SW 1271 (cell line): ENCODE measurements around the gene FDCSP.
"Not testable (repeated sequence)": the region's sequence is repeated elsewhere in the genome, so short reads cannot be mapped to it uniquely, and the experiment has no call there.

Experiments
- DNase-seq, 2 experiments: peaks; one replicate each; lab custom pipeline; 2025; lab: John Stamatoyannopoulos, UW

The FDCSP gene

GRCh38 chr4:70225824-70226223, at the start of gene FDCSP:
TSS of gene FDCSP (plus strand) at chr4:70226124. CDS start at chr4:70231195, 5,071 bp downstream.
- DNase-seq: no peak

- DNase-seq: no peak
Observed at GRCh38 chr4:70177090-70177489, 48.8 kb upstream of the FDCSP start.

- no peak for DNase-seq
Observed at GRCh38 chr4:70178075-70178660, 47.8 kb upstream of the FDCSP start.

GRCh38 chr4:70179811-70180210, 46.1 kb upstream of the FDCSP start:
- no peak for DNase-seq

- no peak for DNase-seq
Observed at GRCh38 chr4:70181864-70182263, 44.1 kb upstream of the FDCSP start.

GRCh38 chr4:70182517-70183167, 43.3 kb upstream of the FDCSP start:
- DNase-seq: no peak

- DNase-seq: peak in 1 of 2 experiments; percentile 44
Observed at GRCh38 chr4:70183168-70183939, 42.6 kb upstream of the FDCSP start.

- DNase-seq: no peak
Observed at GRCh38 chr4:70183940-70184246, 42.0 kb upstream of the FDCSP start.

- no peak for DNase-seq
Observed at GRCh38 chr4:70187216-70187615, 38.7 kb upstream of the FDCSP start.

GRCh38 chr4:70190579-70190978, 35.3 kb upstream of the FDCSP start:
- DNase-seq: no peak

- no peak for DNase-seq
Observed at GRCh38 chr4:70191647-70192046, 34.3 kb upstream of the FDCSP start.

- DNase-seq: no peak
Observed at GRCh38 chr4:70192895-70193294, 33.0 kb upstream of the FDCSP start.

- no peak for DNase-seq
Observed at GRCh38 chr4:70195425-70195824, 30.5 kb upstream of the FDCSP start, which contains the start of gene ODAM. TSS of gene ODAM (plus strand) at chr4:70195725. CDS start at chr4:70196544, 819 bp downstream.

- DNase-seq: no peak
Observed at GRCh38 chr4:70196857-70197256, 29.1 kb upstream of the FDCSP start.

- no peak for DNase-seq
Observed at GRCh38 chr4:70197842-70198241, 28.1 kb upstream of the FDCSP start.

- DNase-seq: no peak
Observed at GRCh38 chr4:70203601-70204000, 22.3 kb upstream of the FDCSP start.

GRCh38 chr4:70212752-70213151, 13.2 kb upstream of the FDCSP start:
- DNase-seq: not testable (repeated sequence)

GRCh38 chr4:70216109-70216508, 9.8 kb upstream of the FDCSP start:
- not testable (repeated sequence) for DNase-seq

- DNase-seq: not testable (repeated sequence)
Observed at GRCh38 chr4:70216550-70216949, 9.4 kb upstream of the FDCSP start.

- not testable (repeated sequence) for DNase-seq
Observed at GRCh38 chr4:70221389-70221788, 4.5 kb upstream of the FDCSP start.

GRCh38 chr4:70221818-70222217, 4.1 kb upstream of the FDCSP start:
- not testable (repeated sequence) for DNase-seq

- DNase-seq: no peak
Observed at GRCh38 chr4:70236125-70236524, 10.2 kb downstream of the FDCSP start.
